Measurements from ENCODE around the gene ALS2CL.

The ALS2CL gene

DNA sequence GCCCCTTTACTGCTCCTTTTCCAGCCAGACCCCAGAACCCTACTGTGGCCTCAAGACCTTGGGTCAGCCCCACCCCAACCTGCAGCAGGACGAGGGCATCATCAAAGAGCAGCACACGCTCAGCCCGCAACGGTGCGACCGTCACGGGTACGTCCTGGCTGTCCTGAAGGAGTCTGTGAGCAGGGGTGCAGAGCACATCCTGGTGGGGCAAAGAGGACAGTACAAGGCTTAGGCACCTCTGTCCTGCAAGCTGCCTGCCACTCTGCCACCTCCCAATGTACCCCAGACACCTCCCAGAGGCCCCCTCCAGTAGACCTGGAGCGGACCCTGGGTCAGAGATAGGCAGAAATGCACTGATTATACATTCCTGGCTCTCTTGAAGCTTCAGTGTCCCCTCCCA, 8.0 kb downstream of the ALS2CL start:
- H3K9ac ChIP-seq (ENCODE audit: low read length in 2 of 2), result no peak overlapping the region
- H3K4me3 ChIP-seq (ENCODE audit: low read length in 2 of 2), result no peak overlapping the region
- peaks cover 0 to 2% of the 10 kb centered on the region in 2 donors for H3K36me3 ChIP-seq (ENCODE audit: control insufficient read depth in 2 of 2, insufficient read depth in 2 of 2, low read length in 2 of 2)
- no peaks in the 10 kb centered on the region for H3K9me3 ChIP-seq (ENCODE audit: control insufficient read depth in 2 of 2, low read length in 2 of 2)
- H3K4me1 ChIP-seq (ENCODE audit: control insufficient read depth, insufficient read depth, low read length), result peaks cover 1% of the 10 kb centered on the region
- no peak overlapping the region for H3K27ac ChIP-seq (ENCODE audit: low read length)
- no peaks in the 10 kb centered on the region for H3K27me3 ChIP-seq (ENCODE audit: control insufficient read depth in 1 of 2, insufficient read depth in 2 of 2, low read length in 2 of 2)

DNA sequence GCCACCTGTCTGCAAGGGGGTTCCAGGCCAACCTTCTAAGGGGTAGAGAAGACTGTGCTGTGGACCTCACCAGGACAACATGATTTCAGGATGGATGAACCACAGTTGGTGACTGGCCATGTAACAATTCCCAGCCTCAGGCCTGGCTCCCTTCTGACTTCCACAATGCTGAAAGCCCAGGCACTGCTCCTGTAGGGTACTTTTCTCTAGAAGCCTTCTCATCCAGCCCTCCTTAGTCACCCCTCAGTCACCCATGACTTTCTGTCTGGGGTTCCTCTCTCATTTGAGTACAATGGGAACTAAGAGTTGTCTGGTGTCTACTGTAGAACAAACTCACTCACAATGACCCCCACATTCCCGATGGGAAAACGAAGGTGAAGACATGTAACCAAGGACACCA, 8.6 kb downstream of the ALS2CL start:
- Histone ChIP-seq H3K27me3 (ENCODE audit: control insufficient read depth in 1 of 2, insufficient read depth in 2 of 2, low read length in 2 of 2) (no peaks in the 10 kb centered on the region), H3K4me3 (ENCODE audit: low read length in 2 of 2) (no peak overlapping the region), H3K4me1 (ENCODE audit: control insufficient read depth, insufficient read depth, low read length) (no peaks in the 10 kb centered on the region), H3K9me3 (ENCODE audit: control insufficient read depth in 2 of 2, low read length in 2 of 2) (no peaks in the 10 kb centered on the region), H3K27ac (ENCODE audit: low read length) (no peak overlapping the region), H3K9ac (ENCODE audit: low read length in 2 of 2) (no peak overlapping the region), H3K36me3 (ENCODE audit: control insufficient read depth in 2 of 2, insufficient read depth in 2 of 2, low read length in 2 of 2) (peaks cover 0 to 2% of the 10 kb centered on the region in 2 donors)

GRCh38 chr3:46682974-46683373, 10.5 kb downstream of the ALS2CL start:
- Histone ChIP-seq H3K36me3 (ENCODE audit: control insufficient read depth in 2 of 2, insufficient read depth in 2 of 2, low read length in 2 of 2) (no peaks in the 10 kb centered on the region), H3K4me1 (ENCODE audit: control insufficient read depth, insufficient read depth, low read length) (no peaks in the 10 kb centered on the region), H3K27me3 (ENCODE audit: control insufficient read depth in 1 of 2, insufficient read depth in 2 of 2, low read length in 2 of 2) (no peaks in the 10 kb centered on the region), H3K27ac (ENCODE audit: low read length) (no peak overlapping the region), H3K9ac (ENCODE audit: low read length in 2 of 2) (no peak overlapping the region), H3K4me3 (ENCODE audit: low read length in 2 of 2) (no peak overlapping the region), H3K9me3 (ENCODE audit: control insufficient read depth in 2 of 2, low read length in 2 of 2) (no peaks in the 10 kb centered on the region)

DNA sequence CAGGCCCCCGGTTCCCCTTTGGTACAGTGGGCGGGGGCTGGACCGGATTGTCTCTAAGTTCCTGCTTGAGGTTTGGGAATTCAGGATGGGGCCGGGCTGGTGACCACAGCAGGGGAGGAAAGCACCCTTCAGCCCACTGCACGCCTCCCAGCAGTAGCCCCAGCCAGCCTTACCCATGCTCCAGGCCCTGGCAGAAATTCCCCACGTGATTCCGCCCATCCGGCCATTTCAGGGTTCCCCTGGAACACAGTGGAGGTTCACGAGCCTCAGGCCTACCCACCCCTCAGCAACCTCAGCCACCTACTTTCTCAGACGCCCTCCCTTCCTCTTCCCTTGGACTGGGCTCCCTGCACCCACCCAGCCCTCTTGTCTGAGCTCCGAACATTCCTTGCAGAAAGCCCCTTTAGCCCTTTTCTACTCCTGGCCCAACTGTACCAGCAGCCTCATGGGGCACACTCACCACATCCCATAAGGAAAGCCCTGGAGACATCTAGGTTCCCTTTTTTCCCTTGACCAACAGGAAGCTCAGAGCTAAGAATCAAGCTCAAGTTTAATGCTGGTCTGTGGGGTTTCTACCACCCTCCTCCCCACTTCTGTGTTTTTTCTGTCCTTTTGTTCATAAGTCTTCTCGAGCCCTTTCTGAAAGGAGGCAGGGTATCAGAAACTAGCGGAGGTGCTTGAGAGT, 11.5 kb downstream of the ALS2CL start:
- H3K27ac ChIP-seq (ENCODE audit: low read length), result no peak overlapping the region
- no peaks in the 10 kb centered on the region for H3K27me3 ChIP-seq (ENCODE audit: control insufficient read depth in 1 of 2, insufficient read depth in 2 of 2, low read length in 2 of 2)
- no peaks in the 10 kb centered on the region for H3K4me1 ChIP-seq (ENCODE audit: control insufficient read depth, insufficient read depth, low read length)
- H3K36me3 ChIP-seq (ENCODE audit: control insufficient read depth in 2 of 2, insufficient read depth in 2 of 2, low read length in 2 of 2), result no peaks in the 10 kb centered on the region
- H3K9me3 ChIP-seq (ENCODE audit: control insufficient read depth in 2 of 2, low read length in 2 of 2), result no peaks in the 10 kb centered on the region
- no peak overlapping the region for H3K4me3 ChIP-seq (ENCODE audit: low read length in 2 of 2)
- H3K9ac ChIP-seq (ENCODE audit: low read length in 2 of 2), result no peak overlapping the region

DNA sequence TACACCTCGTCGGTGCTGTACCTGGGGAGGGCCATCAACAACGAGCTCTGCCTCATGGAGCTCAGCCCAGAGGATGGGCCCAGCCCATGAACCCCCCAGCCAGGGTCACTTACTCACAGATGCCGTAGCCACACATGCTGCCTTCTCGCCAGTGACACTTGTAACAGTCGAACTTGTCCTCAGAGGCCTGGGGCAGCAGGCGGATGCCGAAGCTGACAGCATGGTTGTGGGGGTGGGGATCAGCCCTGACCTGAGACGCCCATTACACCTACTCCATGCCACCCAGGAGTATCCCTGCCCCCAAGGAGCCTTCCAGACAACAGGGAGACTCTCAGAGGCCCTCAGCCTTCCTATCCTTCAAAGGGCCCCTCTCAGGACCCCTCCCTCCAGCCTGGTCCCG, 12.1 kb downstream of the ALS2CL start:
- Histone ChIP-seq H3K27ac (ENCODE audit: low read length) (no peak overlapping the region), H3K27me3 (ENCODE audit: control insufficient read depth in 1 of 2, insufficient read depth in 2 of 2, low read length in 2 of 2) (no peaks in the 10 kb centered on the region), H3K9ac (ENCODE audit: low read length in 2 of 2) (no peak overlapping the region), H3K9me3 (ENCODE audit: control insufficient read depth in 2 of 2, low read length in 2 of 2) (no peaks in the 10 kb centered on the region), H3K36me3 (ENCODE audit: control insufficient read depth in 2 of 2, insufficient read depth in 2 of 2, low read length in 2 of 2) (no peaks in the 10 kb centered on the region), H3K4me1 (ENCODE audit: control insufficient read depth, insufficient read depth, low read length) (peaks cover 1% of the 10 kb centered on the region), H3K4me3 (ENCODE audit: low read length in 2 of 2) (no peak overlapping the region)

DNA sequence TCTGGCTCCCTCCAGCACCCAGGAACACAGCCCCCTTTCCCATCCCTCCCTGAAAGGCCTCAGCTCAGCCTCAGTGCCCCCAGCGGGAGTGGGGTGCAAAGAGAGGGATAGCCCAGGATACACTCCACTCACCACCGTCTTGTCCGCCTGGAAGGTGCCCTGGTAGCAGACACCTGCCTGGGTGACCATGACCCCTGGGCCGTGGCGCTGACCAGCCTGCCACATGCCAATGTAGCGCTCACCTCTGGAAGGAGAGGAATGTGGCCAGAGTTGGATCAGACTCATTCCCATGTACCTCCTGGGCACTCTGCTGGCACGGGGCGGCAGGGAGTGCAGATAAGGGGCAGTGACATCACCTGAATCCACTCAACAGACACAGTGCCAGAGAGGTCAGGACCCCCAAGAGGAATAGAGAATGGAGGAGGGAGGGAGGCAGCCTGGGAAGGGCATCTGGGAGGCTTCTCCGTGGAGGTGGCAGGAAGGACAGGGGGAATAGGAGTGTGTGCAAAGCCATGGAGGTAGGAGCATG, 13.1 kb downstream of the ALS2CL start:
- H3K36me3 ChIP-seq (ENCODE audit: control insufficient read depth in 2 of 2, insufficient read depth in 2 of 2, low read length in 2 of 2), result no peaks in the 10 kb centered on the region
- H3K27ac ChIP-seq (ENCODE audit: low read length), result no peak overlapping the region
- H3K4me3 ChIP-seq (ENCODE audit: low read length in 2 of 2), result no peak overlapping the region

GRCh38 chr3:46679681-46680080, 13.8 kb downstream of the ALS2CL start:
- H3K27me3 ChIP-seq (ENCODE audit: control insufficient read depth in 1 of 2, insufficient read depth in 2 of 2, low read length in 2 of 2), result no peaks in the 10 kb centered on the region
- H3K36me3 ChIP-seq (ENCODE audit: control insufficient read depth in 2 of 2, insufficient read depth in 2 of 2, low read length in 2 of 2), result no peaks in the 10 kb centered on the region
- no peak overlapping the region for H3K4me3 ChIP-seq (ENCODE audit: low read length in 2 of 2)
- peaks cover 6% of the 10 kb centered on the region for H3K4me1 ChIP-seq (ENCODE audit: control insufficient read depth, insufficient read depth, low read length)
- H3K9ac ChIP-seq (ENCODE audit: low read length in 2 of 2), result no peak overlapping the region
- no peaks in the 10 kb centered on the region for H3K9me3 ChIP-seq (ENCODE audit: control insufficient read depth in 2 of 2, low read length in 2 of 2)
- H3K27ac ChIP-seq (ENCODE audit: low read length), result no peak overlapping the region

More for the DNA sequence above, 13.1 kb downstream of the ALS2CL start:
- H3K4me1 ChIP-seq (ENCODE audit: control insufficient read depth, insufficient read depth, low read length), result peaks cover 6% of the 10 kb centered on the region
- no peaks in the 10 kb centered on the region for H3K9me3 ChIP-seq (ENCODE audit: control insufficient read depth in 2 of 2, low read length in 2 of 2)
- no peak overlapping the region for H3K9ac ChIP-seq (ENCODE audit: low read length in 2 of 2)
- H3K27me3 ChIP-seq (ENCODE audit: control insufficient read depth in 1 of 2, insufficient read depth in 2 of 2, low read length in 2 of 2), result no peaks in the 10 kb centered on the region

DNA sequence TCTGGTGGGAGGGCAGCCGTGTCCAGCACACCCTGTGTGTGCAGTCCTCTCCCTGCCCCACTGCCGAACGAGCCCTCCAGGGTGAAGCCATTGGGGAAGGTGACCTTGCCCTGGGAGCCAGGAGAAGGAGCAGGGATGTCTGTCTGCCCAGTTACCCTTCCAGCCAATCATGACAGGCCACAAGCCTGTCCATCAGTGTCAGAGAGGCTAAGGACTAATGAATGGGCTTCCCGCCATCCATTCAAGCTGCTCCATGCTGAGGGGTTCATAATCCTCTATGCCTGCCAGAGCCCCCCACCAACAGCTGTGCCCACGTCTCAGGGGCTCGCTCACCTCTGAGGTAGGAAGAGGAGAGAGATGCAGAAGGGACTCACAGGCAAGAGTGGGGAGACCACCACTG, 15.2 kb downstream of the ALS2CL start:
- H3K4me3 ChIP-seq (ENCODE audit: low read length in 2 of 2), result no peak overlapping the region
- no peak overlapping the region for H3K9ac ChIP-seq (ENCODE audit: low read length in 2 of 2)
- H3K9me3 ChIP-seq (ENCODE audit: control insufficient read depth in 2 of 2, low read length in 2 of 2), result no peaks in the 10 kb centered on the region
- H3K4me1 ChIP-seq (ENCODE audit: control insufficient read depth, insufficient read depth, low read length), result peaks cover 6% of the 10 kb centered on the region
- no peaks in the 10 kb centered on the region for H3K27me3 ChIP-seq (ENCODE audit: control insufficient read depth in 1 of 2, insufficient read depth in 2 of 2, low read length in 2 of 2)
- H3K27ac ChIP-seq (ENCODE audit: low read length), result no peak overlapping the region
- no peaks in the 10 kb centered on the region for H3K36me3 ChIP-seq (ENCODE audit: control insufficient read depth in 2 of 2, insufficient read depth in 2 of 2, low read length in 2 of 2)

GRCh38 chr3:46677411-46677726, 16.1 kb downstream of the ALS2CL start:
- Histone ChIP-seq H3K9ac (ENCODE audit: low read length in 2 of 2) (no peak overlapping the region), H3K27ac (ENCODE audit: low read length) (no peak overlapping the region), H3K4me3 (ENCODE audit: low read length in 2 of 2) (no peak overlapping the region), H3K9me3 (ENCODE audit: control insufficient read depth in 2 of 2, low read length in 2 of 2) (no peaks in the 10 kb centered on the region), H3K4me1 (ENCODE audit: control insufficient read depth, insufficient read depth, low read length) (peaks cover 6% of the 10 kb centered on the region), H3K36me3 (ENCODE audit: control insufficient read depth in 2 of 2, insufficient read depth in 2 of 2, low read length in 2 of 2) (no peaks in the 10 kb centered on the region), H3K27me3 (ENCODE audit: control insufficient read depth in 1 of 2, insufficient read depth in 2 of 2, low read length in 2 of 2) (no peaks in the 10 kb centered on the region)

DNA sequence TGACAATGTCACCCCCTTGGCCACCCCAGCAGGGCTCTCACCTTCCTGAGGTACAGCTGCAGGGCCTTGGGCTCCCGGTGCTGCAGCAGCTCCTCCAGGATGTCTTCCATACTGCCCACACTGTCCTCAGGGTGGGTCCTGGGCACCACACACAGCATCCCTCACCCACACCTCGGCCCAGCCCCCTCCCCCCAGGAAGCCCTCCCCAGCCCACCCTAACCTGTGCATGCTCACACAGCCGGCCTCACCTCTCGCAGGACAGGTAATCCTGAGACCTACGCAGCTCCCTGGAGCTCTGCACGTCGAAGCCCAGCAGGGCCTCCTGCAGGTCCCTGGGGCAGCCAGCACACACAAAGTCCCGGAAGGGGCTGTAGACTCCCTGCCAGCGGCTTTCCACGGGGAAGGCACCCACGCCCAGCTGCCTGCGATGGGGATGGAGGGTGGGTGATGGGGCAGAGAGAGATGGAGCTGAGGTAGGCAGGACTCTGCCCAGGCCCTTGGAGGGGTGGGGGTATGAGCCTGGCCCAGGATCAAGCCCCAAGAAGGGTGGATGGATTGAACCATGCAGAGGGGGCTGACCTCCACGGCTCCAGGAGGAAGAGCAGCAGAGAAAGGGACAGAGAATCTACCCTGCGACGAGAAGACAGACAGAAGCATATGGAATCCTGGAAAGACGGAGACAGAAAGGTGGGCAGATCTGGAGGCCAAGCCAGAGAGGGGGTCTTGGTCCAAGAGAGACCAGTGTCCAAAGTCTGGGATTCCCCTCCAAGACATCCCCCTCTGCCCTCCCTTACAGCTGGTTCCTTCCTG, 16.7 kb downstream of the ALS2CL start:
- Histone ChIP-seq H3K27me3 (ENCODE audit: control insufficient read depth in 1 of 2, insufficient read depth in 2 of 2, low read length in 2 of 2) (no peaks in the 10 kb centered on the region), H3K4me3 (ENCODE audit: low read length in 2 of 2) (no peak overlapping the region), H3K9ac (ENCODE audit: low read length in 2 of 2) (no peak overlapping the region), H3K9me3 (ENCODE audit: control insufficient read depth in 2 of 2, low read length in 2 of 2) (no peaks in the 10 kb centered on the region), H3K36me3 (ENCODE audit: control insufficient read depth in 2 of 2, insufficient read depth in 2 of 2, low read length in 2 of 2) (no peaks in the 10 kb centered on the region), H3K27ac (ENCODE audit: low read length) (no peak overlapping the region), H3K4me1 (ENCODE audit: control insufficient read depth, insufficient read depth, low read length) (peaks cover 6% of the 10 kb centered on the region)

All from stomach smooth muscle (tissue), 2 donors.